Measurements from ENCODE around the gene CFAP45.

The CFAP45 gene

DNA sequence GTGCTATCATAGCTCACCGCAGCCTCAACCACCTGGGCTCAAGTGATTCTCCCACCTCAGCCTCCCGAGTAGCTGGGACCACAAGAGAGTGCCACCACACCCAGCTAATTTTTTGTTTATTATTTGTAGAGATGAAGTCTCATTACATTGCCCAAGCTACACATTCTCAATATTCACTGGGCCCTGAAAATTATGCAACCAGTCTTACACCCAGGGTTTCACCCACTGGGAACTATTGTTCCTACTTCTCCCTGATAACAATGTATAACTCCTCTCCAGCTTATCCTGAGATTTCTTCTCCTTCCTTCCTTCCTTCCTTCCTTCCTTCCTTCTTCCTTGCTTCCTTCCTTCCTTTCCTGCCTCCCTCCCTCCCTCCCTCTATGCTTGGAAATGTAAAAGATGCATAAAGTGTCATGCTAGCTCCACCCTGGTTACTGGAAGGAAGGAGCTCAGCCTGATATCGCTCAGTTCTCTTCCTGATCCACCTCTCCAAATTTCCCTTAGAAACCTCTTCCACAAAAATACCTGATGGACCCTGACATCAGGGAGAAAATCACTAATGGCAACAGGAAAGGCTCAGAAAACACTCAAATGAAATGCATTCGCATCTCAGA lies 26.3 kb downstream of the CFAP45 start:
- no peak for DNase-seq

GRCh38 chr1:159872891-159873290 lies 27.1 kb downstream of the CFAP45 start:
- DNase-seq = no peak

- no peak for DNase-seq
These were observed 29.3 kb downstream of the CFAP45 start for GRCh38 chr1:159870704-159871103.

- DNase-seq = no peak
These were observed 30.4 kb downstream of the CFAP45 start for GRCh38 chr1:159869607-159870006.

DNA sequence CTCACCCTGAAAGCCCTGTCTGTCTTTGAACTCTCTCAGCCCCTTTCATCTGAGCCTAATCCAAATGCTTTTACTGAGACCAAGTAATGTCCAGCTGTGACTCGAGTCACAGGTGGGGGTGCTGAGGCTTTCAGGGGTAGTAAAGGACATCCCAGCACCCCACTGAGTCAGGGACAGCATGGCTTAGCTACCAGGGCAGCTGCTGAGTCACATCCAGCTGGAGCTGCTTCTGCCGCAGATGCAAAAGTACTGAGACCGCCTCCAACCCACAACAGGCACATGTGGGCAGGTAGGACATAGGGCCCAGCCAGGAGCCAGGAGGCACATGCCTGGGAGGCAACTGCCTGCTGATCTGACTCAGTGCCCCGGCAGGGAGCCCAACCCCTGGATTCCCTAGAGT lies 30.8 kb downstream of the CFAP45 start:
- no peak for DNase-seq

DNA sequence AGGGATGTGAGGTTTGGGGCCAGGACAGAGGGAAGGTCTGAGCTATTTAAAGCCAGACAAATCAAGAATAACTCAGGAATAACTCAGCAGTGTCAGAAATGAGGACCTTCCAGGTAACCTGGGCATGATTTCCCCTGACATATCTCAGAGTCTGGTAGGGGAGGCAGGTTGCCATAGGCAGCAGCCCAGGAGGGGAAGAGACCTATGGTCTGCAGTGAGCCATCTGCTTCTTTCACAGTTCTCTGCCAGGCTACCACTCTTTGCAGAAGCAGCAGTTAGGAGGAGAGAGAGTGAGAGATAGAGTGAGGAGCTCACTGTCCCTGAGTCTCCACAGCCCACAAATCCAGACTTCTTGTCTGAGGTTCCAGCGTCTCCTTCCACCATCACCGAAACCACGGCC lies 31.2 kb downstream of the CFAP45 start:
- DNase-seq = no peak

- no peak for DNase-seq
These were observed 32.3 kb downstream of the CFAP45 start for GRCh38 chr1:159867664-159868026.

DNA sequence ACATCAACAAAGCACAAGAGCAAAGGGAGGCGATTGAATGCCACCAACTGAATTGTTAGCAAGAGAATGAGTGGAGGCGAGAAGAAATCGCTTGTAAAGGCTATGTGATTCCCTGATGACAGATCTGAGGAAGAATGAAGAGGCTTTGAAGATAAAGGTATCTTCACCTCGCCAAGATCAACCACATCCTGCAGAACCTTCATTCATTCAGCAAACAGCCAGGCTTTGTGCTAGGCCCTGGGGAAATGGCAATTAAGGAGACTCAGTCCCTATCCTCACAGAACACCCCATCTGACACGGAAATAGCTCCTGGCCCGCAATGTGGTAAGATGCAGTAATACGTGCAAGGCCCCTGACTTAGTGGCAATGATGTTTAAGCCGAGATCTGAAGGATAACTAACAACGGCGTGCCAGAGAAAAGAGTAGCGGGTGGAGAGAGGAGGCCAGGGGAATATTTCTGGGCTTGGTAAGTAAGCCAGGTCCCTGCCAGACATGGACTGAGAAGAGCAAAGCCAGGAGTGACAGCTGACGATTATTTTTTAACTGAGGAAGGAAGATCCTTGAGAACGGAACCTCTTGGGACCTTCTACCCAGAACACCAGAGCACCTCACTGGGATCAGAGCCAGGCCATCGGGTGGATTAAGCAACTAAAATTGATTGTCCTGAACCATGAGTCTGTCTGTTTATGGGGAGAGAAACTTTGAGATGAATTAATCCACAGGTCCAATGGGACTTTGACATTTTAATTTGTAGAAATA lies 32.9 kb downstream of the CFAP45 start:
- DNase-seq = no peak

- no peak for DNase-seq
These were observed 33.9 kb downstream of the CFAP45 start for GRCh38 chr1:159866066-159866465.

DNA sequence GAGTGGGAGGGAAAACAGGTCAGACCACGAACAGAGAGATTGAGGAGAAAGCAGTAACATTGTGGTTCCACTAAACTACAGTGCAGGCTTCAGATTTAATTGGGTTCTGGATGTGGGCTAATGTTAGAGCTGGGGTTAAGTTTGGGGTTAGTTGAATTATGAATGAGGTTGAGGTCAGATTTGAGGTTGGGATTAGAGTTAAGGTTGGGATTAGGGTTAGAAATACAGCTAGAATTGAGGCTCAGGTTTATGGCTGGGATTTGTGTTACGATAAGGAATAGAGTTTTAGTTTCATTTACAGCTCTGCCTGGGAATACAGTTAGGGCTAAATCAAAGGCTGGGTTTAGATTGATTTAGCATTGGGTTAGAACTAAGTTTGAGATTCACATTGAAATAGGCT lies 35.7 kb downstream of the CFAP45 start:
- no peak for DNase-seq

GRCh38 chr1:159862557-159862956 lies 37.4 kb downstream of the CFAP45 start, which contains the start of gene VSIG8:
Gene VSIG8, minus strand, starts transcription at chr1:159862657. Its CDS starts 136 bp downstream, at chr1:159862521.
- no peak for DNase-seq

GRCh38 chr1:159862031-159862430 lies 37.9 kb downstream of the CFAP45 start:
- DNase-seq = no peak

DNA sequence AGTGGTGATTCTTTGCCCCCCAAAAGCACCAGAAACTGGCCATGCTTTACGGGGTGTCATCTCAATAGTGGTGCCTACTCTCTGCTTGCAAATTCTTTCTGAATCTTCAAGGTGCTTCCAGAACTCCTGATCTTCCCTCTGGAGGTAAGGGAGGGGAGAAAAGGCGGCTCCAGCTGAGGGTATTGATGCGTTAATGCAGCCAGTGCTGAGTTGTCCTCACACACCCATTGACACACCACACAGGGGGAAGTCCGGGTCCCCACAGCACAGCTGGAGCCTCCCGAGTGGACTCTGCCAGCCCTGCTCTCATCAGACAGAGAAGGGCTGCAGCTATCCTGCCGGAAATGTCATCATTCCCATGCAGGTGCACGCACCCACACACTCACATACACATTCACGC lies 38.7 kb downstream of the CFAP45 start:
- DNase-seq = no peak

- DNase-seq = no peak
These were observed 39.5 kb downstream of the CFAP45 start for GRCh38 chr1:159860456-159860855.

- no peak for DNase-seq
These were observed 40.1 kb downstream of the CFAP45 start for GRCh38 chr1:159859767-159860322.

GRCh38 chr1:159857889-159858288 lies 42.1 kb downstream of the CFAP45 start:
- DNase-seq = no peak

GRCh38 chr1:159856576-159856975 lies 43.4 kb downstream of the CFAP45 start:
- no peak for DNase-seq

DNA sequence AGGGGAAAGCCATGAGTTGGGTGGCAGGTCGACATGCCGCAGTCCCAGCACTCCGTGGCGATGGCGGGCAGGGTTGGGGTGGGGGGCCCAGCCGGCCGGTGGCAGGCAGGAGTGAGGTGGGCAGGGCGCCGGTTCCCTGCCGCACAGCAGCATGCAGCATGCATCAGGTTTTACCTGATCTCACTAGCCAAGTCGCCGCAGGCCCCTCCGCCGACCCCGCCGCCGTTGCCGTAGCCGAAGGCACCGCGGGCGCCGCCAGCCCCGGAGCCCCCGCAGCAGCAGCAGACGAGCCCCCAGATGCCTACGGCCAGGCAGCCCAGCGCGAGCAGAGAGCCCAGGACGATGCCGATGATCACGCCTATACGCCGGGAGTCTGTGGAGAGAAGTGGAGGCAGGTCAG lies 44.3 kb downstream of the CFAP45 start:
- no peak for DNase-seq

DNA sequence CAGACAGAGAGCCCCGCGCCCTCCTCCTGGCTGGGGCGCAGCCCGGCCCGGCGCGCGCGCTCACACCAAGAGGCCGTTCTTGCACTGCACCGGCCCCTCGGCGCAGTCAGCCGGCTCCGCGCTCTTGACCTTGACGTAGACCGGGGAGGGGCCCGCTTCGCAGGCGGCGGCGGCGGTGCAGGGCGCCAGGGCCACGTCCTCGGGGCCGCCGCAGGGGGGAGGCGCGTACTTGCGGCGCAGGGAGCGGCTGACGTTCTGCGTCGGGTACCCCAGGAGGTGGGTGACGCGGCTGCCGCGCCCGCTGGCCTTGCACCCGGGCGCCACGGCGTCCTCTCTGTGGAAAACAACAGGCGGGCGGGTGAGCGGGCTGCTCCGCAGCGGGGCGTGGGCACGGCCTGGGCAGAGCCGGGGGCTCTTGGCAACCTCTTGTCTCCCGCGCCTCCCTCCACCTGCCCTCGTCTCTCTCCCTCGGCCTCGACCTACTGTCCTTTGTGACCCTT lies 45.2 kb downstream of the CFAP45 start:
- peak; percentile 69 for DNase-seq

DNA sequence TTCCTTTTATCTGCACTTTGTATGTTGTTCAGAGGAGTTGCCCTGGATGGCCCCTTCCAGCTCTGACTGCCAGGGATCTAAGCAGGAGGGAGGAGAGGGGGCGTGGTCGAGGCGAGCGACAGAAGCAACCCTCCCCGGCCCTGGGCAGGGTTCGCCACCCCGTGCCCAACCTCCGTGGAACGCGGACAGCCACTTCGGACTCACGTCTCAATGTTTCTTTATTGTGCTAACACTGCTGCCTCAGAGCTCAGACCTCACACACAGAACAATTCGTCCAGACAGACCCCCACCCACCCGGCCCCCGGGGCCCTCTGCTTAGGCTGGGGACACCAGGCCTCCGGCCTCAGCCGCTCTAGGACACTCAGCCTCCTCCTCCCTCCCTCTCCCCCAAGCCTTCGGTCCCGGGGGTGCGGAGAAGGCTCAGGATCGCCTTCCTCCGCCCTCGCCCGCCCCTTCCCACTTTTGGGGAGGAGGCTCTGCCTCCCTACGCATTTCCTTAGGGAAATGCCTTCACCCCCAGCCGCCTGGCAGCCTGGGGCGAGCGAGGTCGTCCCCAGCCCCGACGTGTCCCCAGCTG lies 45.8 kb downstream of the CFAP45 start:
- no peak for DNase-seq

- no peak for DNase-seq
These were observed 46.4 kb downstream of the CFAP45 start for GRCh38 chr1:159853417-159854115.

- DNase-seq = no peak
These were observed 48.6 kb downstream of the CFAP45 start for GRCh38 chr1:159851407-159851806.

Data from activated CD4-positive, alpha-beta T cell treated with anti-CD3 and anti-CD28 coated beads, Interleukin-2, amount 50 U/mL, for 1 hour (primary cell).